Measurements from ENCODE around the gene ACTL6B. TPM values are rescaled to one million over a fixed set of nuclear protein-coding genes. Genes with fewer than 3 reads are reported as not detected.

The ACTL6B gene
- total RNA-seq, 2 donors from 2014 or later, result not detected

DNA sequence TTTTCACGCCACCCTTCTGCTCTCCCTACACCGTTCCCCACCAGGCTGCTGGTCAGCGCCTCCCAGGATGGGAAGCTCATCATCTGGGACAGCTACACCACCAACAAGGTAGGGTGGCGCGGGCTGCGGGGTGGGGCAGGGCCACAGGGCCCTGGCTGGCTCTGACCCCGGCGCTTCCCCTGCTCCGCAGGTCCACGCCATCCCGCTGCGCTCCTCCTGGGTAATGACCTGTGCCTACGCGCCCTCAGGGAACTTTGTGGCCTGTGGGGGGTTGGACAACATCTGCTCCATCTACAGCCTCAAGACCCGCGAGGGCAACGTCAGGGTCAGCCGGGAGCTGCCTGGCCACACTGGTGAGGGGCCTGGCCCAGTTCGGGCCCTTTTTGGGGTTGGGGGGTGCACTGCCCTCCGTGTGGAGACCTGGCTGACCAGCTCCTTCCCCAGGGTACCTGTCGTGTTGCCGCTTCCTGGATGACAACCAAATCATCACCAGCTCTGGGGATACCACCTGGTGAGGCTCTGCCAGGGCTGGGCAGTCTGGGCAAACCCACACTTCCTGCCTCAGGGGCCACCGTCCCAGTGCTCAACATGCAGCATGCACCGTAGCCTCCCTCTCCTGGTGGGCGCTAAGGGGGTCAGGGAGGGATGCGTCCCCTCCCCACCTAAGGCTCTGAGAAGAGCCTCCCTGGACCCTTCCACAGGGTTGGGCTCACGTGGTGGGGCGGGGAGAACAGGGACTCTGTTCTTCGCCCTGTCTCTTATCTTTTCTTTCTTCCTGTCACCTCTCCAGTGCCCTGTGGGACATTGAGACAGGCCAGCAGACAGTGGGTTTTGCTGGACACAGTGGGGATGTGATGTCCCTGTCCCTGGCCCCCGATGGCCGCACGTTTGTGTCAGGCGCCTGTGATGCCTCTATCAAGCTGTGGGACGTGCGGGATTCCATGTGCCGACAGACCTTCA, 21.3 kb upstream of the ACTL6B start:
- Histone ChIP-seq H3K27me3 (no peaks in the 10 kb centered on the region), H3K27ac (peak overlapping the region in 1 of 2 donors; percentile 99), H3K36me3 (peaks cover 57% of the 10 kb centered on the region), H3K4me1 (peaks cover 0 to 42% of the 10 kb centered on the region in 2 donors), H3K9me3 (no peaks in the 10 kb centered on the region), H3K4me3 (no peak overlapping the region)
- DNase-seq (ENCODE audit: low spot score), result no peak
- TF ChIP-seq, protein P1, sequence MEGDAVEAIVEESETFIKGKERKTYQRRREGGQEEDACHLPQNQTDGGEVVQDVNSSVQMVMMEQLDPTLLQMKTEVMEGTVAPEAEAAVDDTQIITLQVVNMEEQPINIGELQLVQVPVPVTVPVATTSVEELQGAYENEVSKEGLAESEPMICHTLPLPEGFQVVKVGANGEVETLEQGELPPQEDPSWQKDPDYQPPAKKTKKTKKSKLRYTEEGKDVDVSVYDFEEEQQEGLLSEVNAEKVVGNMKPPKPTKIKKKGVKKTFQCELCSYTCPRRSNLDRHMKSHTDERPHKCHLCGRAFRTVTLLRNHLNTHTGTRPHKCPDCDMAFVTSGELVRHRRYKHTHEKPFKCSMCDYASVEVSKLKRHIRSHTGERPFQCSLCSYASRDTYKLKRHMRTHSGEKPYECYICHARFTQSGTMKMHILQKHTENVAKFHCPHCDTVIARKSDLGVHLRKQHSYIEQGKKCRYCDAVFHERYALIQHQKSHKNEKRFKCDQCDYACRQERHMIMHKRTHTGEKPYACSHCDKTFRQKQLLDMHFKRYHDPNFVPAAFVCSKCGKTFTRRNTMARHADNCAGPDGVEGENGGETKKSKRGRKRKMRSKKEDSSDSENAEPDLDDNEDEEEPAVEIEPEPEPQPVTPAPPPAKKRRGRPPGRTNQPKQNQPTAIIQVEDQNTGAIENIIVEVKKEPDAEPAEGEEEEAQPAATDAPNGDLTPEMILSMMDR (IDR thresholded peaks at IDR 0.05), result no peak

DNA sequence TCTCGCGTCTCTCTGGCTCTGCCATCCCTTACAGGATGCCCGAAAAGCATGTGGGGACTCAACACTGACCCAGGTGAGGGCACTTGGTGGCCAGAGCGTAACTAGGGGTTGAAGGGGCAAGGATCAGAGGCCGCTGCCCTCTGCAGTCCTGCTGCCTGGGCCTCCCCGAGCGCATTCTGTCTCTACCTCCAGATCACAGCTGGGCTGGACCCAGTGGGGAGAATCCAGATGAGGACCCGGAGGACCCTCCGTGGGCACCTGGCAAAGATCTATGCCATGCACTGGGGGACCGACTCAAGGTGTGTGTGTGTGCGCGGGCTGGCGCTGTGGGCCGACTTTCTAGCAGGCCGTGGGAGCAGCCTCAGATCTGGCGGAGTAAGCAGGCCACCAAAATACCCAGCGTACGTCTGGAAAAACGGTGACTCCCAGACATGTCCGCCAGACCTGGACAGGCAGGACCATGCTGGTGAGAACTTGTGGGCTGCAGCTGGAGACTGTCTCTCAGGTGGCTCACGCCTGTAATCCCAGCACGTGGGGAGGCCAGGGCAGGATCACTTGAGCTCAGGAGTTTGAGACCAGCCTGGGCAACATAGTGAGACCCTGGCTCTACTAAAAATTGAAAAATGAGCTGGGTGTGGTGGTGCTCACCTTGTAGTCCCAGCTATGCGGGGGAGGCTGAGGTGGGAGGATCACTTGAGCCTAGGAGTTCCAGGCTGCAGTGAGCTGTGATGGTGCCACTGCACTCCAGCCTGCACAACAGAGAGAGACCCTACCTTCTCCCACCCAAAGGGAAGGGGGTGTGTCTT, 20.5 kb upstream of the ACTL6B start:
- Histone ChIP-seq H3K4me3 (peak overlapping the region; percentile 97 to 99), H3K27ac (peak overlapping the region; percentile 99), H3K4me1 (peaks cover 0 to 42% of the 10 kb centered on the region in 2 donors), H3K9me3 (no peaks in the 10 kb centered on the region), H3K36me3 (peaks cover 48% of the 10 kb centered on the region), H3K27me3 (no peaks in the 10 kb centered on the region)
- TF ChIP-seq, protein P1 (IDR thresholded peaks at IDR 0.05), result no peak
- DNase-seq (ENCODE audit: low spot score), result no peak

- peak; percentile 85 for DNase-seq (ENCODE audit: low spot score)
- no peaks in the 10 kb centered on the region for H3K27me3 ChIP-seq
- H3K4me1 ChIP-seq, result peaks cover 0 to 42% of the 10 kb centered on the region in 2 donors
- H3K36me3 ChIP-seq, result peaks cover 39% of the 10 kb centered on the region
- H3K27ac ChIP-seq, result peak overlapping the region; percentile 99
- H3K9me3 ChIP-seq, result no peaks in the 10 kb centered on the region
- TF ChIP-seq, protein P1 (IDR thresholded peaks at IDR 0.05), result no peak
- peak overlapping the region; percentile 97 to 99 for H3K4me3 ChIP-seq
Measured at GRCh38 chr7:100675581-100676350, 19.5 kb upstream of the ACTL6B start.

DNA sequence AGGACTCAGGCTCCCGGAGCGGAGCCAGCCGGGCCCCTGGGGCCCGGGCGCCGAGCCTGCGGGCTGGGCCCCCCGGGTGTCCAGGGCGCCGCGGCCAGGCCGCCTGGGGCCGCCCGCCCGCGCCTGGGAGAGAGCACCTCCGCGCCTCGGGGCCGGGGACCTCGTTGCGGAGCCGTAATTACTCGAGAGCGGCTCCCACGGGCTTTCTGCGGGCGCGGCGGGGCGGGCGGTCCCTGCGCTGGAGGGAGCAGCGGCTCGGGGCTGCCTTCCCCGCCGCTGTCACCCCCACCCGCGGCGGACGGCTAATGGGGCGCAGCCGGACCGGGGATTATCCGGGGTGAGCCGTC, 18.8 kb upstream of the ACTL6B start:
- Histone ChIP-seq H3K36me3 (peaks cover 38% of the 10 kb centered on the region), H3K4me1 (peaks cover 0 to 42% of the 10 kb centered on the region in 2 donors), H3K9me3 (no peaks in the 10 kb centered on the region), H3K27me3 (no peaks in the 10 kb centered on the region), H3K27ac (peak overlapping the region; percentile 99), H3K4me3 (peak overlapping the region; percentile 97 to 99)
- DNase-seq (ENCODE audit: low spot score), result no peak
- TF ChIP-seq, protein P1 (IDR thresholded peaks at IDR 0.05), result no peak

- peaks cover 0 to 38% of the 10 kb centered on the region in 2 donors for H3K4me1 ChIP-seq
- no peak for DNase-seq (ENCODE audit: low spot score)
- no peaks in the 10 kb centered on the region for H3K9me3 ChIP-seq
- H3K4me3 ChIP-seq, result peak overlapping the region; percentile 97 to 99
- H3K27me3 ChIP-seq, result no peaks in the 10 kb centered on the region
- peak overlapping the region; percentile 99 for H3K27ac ChIP-seq
- peaks cover 34% of the 10 kb centered on the region for H3K36me3 ChIP-seq
- TF ChIP-seq, protein P1 (IDR thresholded peaks at IDR 0.05), result no peak
Measured at GRCh38 chr7:100674411-100675104, 18.3 kb upstream of the ACTL6B start.
